Hematopoietic multipotent progenitor cell treated with erythropoietin and hydrocortisone succinate and interleukin-3 and kit ligand, for 4 days (in vitro differentiated cells): ENCODE results near the gene ELOF1.
"Not testable (repeated sequence)": the region's sequence is repeated elsewhere in the genome, so short reads cannot be mapped to it uniquely, and the experiment has no call there.

ENCODE experiments used
- DNase-seq: peaks from one replicate; pipeline ENCODE4 v3.0.0-alpha.2; 2015

The ELOF1 gene

GRCh38 chr19:11558881-11559828, at the start of gene ELOF1:
TSS of gene ELOF1 (minus strand) at chr19:11559230. CDS start at chr19:11554347, 4,883 bp downstream.
- peak; percentile 100 for DNase-seq

GRCh38 chr19:11606484-11606883, 47.5 kb upstream of the ELOF1 start:
- DNase-seq, result no peak

DNA sequence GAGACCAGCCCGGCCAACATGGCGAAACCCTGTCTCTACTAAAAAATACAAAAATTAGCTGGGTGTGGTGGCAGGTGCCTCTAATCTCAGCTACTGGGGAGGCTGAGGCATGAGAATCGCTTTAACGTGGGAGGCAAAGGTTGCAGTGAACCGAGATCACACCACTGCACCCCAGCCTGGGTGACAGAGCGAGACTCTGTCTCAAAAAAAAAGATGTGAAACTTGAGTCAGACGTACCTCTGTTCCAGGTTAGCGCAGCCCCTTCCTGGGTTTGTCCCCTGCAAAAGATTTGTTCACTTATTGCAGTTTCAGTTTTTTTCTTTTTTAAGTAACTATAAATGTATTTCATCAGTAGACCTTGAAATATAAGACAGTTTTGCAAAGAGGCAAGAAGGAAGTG, 40.7 kb upstream of the ELOF1 start:
- not testable (repeated sequence) for DNase-seq

- no peak for DNase-seq
Measured at GRCh38 chr19:11598746-11599145, 39.7 kb upstream of the ELOF1 start.

GRCh38 chr19:11598103-11598483, 39.1 kb upstream of the ELOF1 start:
- DNase-seq, result no peak

GRCh38 chr19:11597202-11598102, 38.4 kb upstream of the ELOF1 start, which contains the start of gene ZNF627:
TSS of gene ZNF627 (plus strand) at chr19:11597483. CDS start at chr19:11597628, 145 bp downstream.
- DNase-seq, result peak; percentile 100

- no peak for DNase-seq
Measured at GRCh38 chr19:11596156-11596555, 37.1 kb upstream of the ELOF1 start.

DNA sequence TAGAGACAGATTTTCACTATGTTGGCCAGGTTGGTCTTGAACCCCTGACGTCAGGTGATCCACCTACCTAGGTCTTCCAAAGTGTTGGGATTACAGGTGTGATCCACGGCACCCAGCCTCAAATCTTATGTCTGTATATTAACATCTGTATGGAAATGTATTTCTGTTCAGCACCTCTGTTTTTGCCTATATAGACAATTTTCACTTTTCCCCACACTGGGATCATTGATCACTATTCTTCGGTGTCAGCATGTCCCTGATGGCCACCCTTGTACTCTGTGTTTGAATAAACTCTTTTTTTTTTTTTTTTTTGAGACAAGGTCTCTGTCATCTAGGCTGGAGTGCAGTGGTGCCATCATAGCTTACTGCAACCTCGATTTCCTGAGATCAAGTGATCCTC, 35.1 kb upstream of the ELOF1 start:
- DNase-seq, result no peak

GRCh38 chr19:11587975-11588631, 29.1 kb upstream of the ELOF1 start:
- DNase-seq, result no peak

GRCh38 chr19:11587302-11587974, 28.4 kb upstream of the ELOF1 start:
- DNase-seq, result peak; percentile 88

- peak; percentile 63 for DNase-seq
Measured at GRCh38 chr19:11586331-11586730, 27.3 kb upstream of the ELOF1 start.

- peak; percentile 36 for DNase-seq
Measured at GRCh38 chr19:11581740-11582139, 22.7 kb upstream of the ELOF1 start.

DNA sequence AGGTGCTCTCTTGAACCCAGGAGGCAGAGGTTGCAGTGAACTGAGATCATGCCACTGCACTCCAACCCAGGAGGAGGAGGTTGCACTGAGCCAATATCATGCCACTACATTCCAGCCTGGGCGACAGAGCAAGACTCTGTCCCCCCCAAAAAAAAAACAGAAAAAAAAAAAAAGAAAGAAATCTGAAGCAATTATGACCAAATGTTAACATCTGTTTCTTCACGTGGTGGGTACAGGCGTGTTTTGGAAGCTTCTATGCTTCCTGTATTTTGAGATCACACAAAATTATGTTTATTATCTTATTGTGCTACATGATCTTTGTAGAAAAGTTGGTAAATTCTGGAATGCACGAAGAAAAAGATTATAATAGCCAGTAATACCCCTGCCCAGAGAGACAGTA, 21.1 kb upstream of the ELOF1 start:
- DNase-seq, result peak; percentile 51

DNA sequence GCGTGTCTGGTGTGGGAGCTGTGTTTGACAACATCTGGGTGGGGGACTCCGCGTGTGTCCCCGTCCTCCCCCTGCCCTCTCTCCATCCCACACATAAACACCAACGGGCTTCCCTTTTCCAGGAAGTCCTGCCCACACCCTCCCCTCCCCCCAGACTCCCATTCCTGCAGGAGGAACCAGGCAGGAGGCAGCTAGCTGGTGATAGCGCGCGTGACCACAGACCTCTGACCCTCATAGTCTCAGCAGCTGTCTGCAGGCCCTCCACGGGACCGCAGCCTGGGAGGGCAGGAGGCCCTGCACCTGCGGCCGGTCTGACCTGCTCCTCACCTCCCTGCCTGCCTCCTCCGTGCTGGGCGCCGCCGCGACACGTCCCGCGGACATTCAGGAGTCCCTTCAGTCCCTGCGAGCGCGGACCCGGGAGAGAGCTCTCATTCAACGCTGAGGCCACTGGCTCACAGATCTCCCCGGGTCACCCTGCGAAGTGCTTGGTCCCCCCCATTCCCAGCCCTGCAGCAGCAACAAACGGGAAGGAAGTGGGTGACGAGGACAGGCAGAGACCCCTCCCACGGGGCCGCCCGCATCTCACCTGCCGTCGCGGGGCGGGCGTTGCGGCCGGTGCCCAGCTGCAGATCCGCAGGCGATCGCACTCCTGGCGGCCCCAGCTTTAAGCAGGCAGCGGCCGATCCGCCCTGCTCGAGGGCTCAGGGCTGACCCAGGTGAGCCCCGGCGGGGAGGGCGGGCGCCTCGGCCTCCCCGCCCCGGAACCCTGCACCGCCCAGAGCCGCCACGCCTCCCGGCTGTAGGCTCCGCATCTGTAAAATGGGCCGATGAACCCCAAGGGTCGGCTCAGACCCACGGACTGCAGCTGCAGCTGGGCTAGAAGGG, 19.5 kb upstream of the ELOF1 start:
- DNase-seq, result peak; percentile 51

DNA sequence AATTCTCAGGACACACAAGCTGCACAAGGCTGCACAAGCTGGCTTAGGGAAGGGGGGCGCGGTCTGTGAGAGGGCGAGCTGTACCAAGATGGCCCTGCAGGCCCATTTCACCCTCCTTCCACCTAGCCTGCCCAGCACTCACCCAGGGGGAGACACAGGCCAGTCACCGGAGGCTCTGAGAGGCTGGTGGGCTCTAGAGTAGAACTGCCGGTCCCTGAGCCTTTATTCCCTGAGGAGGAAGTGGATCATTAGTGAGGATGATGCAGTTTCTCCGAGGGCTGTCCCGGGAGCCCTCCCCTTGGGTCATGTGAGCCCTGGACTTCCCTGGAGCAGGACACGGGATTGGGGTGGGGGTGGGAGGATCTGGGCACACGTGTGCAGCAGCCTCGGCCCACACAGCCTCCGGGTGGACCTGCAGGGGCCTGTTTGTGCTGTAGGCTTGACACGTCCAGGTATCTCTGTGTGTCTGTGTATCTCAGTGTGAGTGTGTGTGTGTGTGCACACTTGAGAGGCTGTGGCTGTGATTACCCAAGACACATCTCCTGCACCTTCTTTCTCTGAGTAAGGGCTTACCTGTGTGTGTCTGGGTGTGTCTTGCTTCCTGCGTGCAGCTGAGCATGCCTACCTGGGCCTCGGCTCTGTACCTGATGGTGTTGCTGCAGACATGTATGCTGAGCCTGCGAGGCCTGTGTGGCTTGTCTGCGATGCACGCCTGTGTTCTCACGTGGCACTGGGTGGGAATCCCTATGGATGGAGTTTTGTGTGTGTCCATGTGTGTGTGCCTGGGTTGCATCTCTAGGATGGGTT, 18.6 kb upstream of the ELOF1 start, which contains the start of gene ACP5:
ACP5 (minus strand) TSS at position 195 of the 807 bp plus-strand sequence. CDS start 328 bp downstream, outside the sequence.
- no peak for DNase-seq

GRCh38 chr19:11576227-11576626, 17.2 kb upstream of the ELOF1 start:
- no peak for DNase-seq

GRCh38 chr19:11574689-11575088, 15.7 kb upstream of the ELOF1 start:
- no peak for DNase-seq

DNA sequence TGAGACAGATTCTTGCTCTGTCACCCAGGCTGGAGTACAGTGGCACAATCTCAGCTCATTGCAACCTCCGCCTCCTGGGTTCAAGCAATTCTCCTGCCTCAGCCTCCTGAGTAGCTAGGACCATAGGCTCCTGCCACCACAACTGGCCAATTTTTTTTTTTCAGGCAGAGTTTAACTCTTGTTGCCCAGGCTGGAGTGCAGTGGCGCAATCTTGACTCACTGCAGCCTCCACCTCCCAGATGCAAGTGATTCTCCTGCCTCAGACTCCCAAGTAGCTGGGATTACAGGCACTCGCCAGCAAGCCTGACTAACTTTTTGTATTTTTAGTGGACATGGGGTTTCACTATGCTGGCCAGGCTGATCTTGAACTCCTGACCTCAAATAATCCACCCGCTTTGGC, 14.7 kb upstream of the ELOF1 start:
- DNase-seq, result not testable (repeated sequence)

- not testable (repeated sequence) for DNase-seq
Measured at GRCh38 chr19:11573354-11573753, 14.3 kb upstream of the ELOF1 start.

GRCh38 chr19:11570039-11570462, 11.0 kb upstream of the ELOF1 start:
- peak; percentile 86 for DNase-seq
